Nephron progenitor cell (in vitro differentiated cells): ENCODE measurements around the gene CHRNG.
A peak's percentile ranks its signal among the peaks of the same experiment; 100 is the strongest.

Source experiments
- DNase-seq: peaks from one replicate; pipeline ENCODE4 v3.0.0; 2021
- H3K27ac Mint-ChIP-seq: 2 replicates; pipeline ENCODE4 v1.8.0; 2021; ENCODE audit warnings: mild to moderate bottlenecking, moderate library complexity, mixed read lengths
- H3K27me3 Mint-ChIP-seq: 2 replicates; pipeline ENCODE4 v1.8.0; 2021; ENCODE audit warnings: mild to moderate bottlenecking, low read depth, mixed read lengths; ENCODE audit not compliant: poor library complexity
- H3K36me3 Mint-ChIP-seq: 2 replicates; pipeline ENCODE4 v1.8.0; 2021; ENCODE audit warnings: low read depth, mixed read lengths
- H3K4me1 Mint-ChIP-seq: 2 replicates; pipeline ENCODE4 v1.8.0; 2021; ENCODE audit warnings: mixed read lengths
- H3K4me3 Mint-ChIP-seq: 2 replicates; pipeline ENCODE4 v1.8.0; 2021; ENCODE audit warnings: mild to moderate bottlenecking, moderate library complexity, mixed read lengths
- H3K9me3 Mint-ChIP-seq: 2 replicates; pipeline ENCODE4 v1.8.0; 2021; ENCODE audit warnings: mild to moderate bottlenecking, moderate library complexity, mixed read lengths
- CTCF ChIP-seq: fragments of 200-600 bp; sonication (generic); IDR thresholded peaks from 2 replicates; pipeline ENCODE4 v1.5.0; 2021; ENCODE audit warnings: antibody characterized with exemption

CHRNG gene

GRCh38 chr2:232537079-232537478 lies 2.4 kb upstream of the CHRNG start:
- H3K36me3 Mint-ChIP-seq, result peaks cover 7% of the 10 kb centered on the region
- peaks cover 8% of the 10 kb centered on the region for H3K9me3 Mint-ChIP-seq
- H3K4me3 Mint-ChIP-seq, result no peak overlapping the region
- no peak overlapping the region for H3K27ac Mint-ChIP-seq
- no peak for DNase-seq
- no peaks in the 10 kb centered on the region for H3K27me3 Mint-ChIP-seq
- TF ChIP-seq CTCF, result peak; percentile 32
- peaks cover 73% of the 10 kb centered on the region for H3K4me1 Mint-ChIP-seq

- no peak overlapping the region for H3K27ac Mint-ChIP-seq
- no peak for DNase-seq
- no peak for TF ChIP-seq CTCF
- peaks cover 8% of the 10 kb centered on the region for H3K9me3 Mint-ChIP-seq
- H3K27me3 Mint-ChIP-seq, result no peaks in the 10 kb centered on the region
- peaks cover 76% of the 10 kb centered on the region for H3K4me1 Mint-ChIP-seq
- H3K4me3 Mint-ChIP-seq, result no peak overlapping the region
- H3K36me3 Mint-ChIP-seq, result peaks cover 7% of the 10 kb centered on the region
Measured at GRCh38 chr2:232537499-232537898, 2.0 kb upstream of the CHRNG start.

GRCh38 chr2:232538671-232539070 lies 821 bp upstream of the CHRNG start:
- Mint-ChIP-seq H3K36me3 (peaks cover 10% of the 10 kb centered on the region), H3K4me1 (peaks cover 71% of the 10 kb centered on the region), H3K4me3 (peak overlapping the region; percentile 64), H3K27ac (peak overlapping the region; percentile 65), H3K27me3 (no peaks in the 10 kb centered on the region), H3K9me3 (peaks cover 8% of the 10 kb centered on the region)
- no peak for TF ChIP-seq CTCF
- DNase-seq, result no peak

GRCh38 chr2:232540441-232541041 lies 1.0 kb downstream of the CHRNG start:
- peaks cover 24% of the 10 kb centered on the region for H3K36me3 Mint-ChIP-seq
- H3K27me3 Mint-ChIP-seq, result no peaks in the 10 kb centered on the region
- DNase-seq, result no peak
- H3K4me3 Mint-ChIP-seq, result peak overlapping the region; percentile 28
- H3K9me3 Mint-ChIP-seq, result peaks cover 8% of the 10 kb centered on the region
- H3K4me1 Mint-ChIP-seq, result peaks cover 55% of the 10 kb centered on the region
- no peak for TF ChIP-seq CTCF
- H3K27ac Mint-ChIP-seq, result peak overlapping the region; percentile 39

GRCh38 chr2:232541195-232541960 lies 1.9 kb downstream of the CHRNG start:
- Mint-ChIP-seq H3K27me3 (no peaks in the 10 kb centered on the region), H3K27ac (no peak overlapping the region), H3K4me3 (no peak overlapping the region), H3K36me3 (peaks cover 30% of the 10 kb centered on the region), H3K9me3 (peaks cover 7% of the 10 kb centered on the region), H3K4me1 (peaks cover 55% of the 10 kb centered on the region)
- TF ChIP-seq CTCF, result no peak
- DNase-seq, result no peak
